ENCODE measurements around the gene OXSM. TPM values are rescaled to one million over a fixed set of nuclear protein-coding genes. Genes with fewer than 3 reads are reported as not detected.

The OXSM gene
- total and polyA plus RNA-seq, 2 donors (not counting 1 experiment from before 2014, with no cell fraction given): 9.9 to 14.9 TPM

DNA sequence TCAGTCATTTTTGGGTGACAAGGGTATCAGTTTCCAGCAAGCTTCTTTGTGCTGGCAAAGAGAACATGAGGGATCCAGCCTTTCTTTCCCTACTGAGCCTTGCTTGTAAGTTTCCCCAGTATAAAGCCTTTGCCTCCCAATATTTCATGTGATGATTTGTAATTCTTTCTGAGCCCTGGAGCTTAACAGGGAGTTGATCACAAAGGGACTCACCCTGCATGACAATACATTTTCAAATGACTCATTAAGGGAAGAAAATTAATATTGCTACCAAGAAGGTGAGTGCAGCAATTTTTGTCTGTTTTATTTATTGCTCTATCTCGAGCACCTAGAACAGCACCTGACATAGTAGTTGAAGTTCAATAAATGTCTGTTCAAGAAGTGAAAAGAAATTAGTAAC is 27.7 kb downstream of the OXSM start:
- H3K79me2 ChIP-seq (ENCODE audit: control insufficient read depth, insufficient read depth, low read length): no peaks in the 10 kb centered on the region
- H3K4me3 ChIP-seq (replicated peaks in 1 of 4; ENCODE audit: control extremely low read depth in 1 of 4, insufficient read depth in 1 of 4, low read depth in 3 of 4, low read length in 4 of 4): no peak overlapping the region
- no peak overlapping the region for H3K27ac ChIP-seq (ENCODE audit: insufficient read depth, low read length)
- H3K4me1 ChIP-seq (ENCODE audit: control insufficient read depth, extremely low read depth, insufficient read depth, low read length): peaks cover 8% of the 10 kb centered on the region
- DNase-seq (ENCODE audit: low read depth in 2 of 2): no peak
- TF ChIP-seq, protein P1, sequence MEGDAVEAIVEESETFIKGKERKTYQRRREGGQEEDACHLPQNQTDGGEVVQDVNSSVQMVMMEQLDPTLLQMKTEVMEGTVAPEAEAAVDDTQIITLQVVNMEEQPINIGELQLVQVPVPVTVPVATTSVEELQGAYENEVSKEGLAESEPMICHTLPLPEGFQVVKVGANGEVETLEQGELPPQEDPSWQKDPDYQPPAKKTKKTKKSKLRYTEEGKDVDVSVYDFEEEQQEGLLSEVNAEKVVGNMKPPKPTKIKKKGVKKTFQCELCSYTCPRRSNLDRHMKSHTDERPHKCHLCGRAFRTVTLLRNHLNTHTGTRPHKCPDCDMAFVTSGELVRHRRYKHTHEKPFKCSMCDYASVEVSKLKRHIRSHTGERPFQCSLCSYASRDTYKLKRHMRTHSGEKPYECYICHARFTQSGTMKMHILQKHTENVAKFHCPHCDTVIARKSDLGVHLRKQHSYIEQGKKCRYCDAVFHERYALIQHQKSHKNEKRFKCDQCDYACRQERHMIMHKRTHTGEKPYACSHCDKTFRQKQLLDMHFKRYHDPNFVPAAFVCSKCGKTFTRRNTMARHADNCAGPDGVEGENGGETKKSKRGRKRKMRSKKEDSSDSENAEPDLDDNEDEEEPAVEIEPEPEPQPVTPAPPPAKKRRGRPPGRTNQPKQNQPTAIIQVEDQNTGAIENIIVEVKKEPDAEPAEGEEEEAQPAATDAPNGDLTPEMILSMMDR (conservative IDR thresholded peaks at IDR 0.05 in 1 of 2, IDR thresholded peaks at IDR 0.05 in 1 of 2; ENCODE audit: low read depth in 1 of 2, low read length in 2 of 2): no peak
- no peak for TF ChIP-seq EZH2 (IDR thresholded peaks at IDR 0.05; ENCODE audit: low read length, missing control alignments)
- H3K27me3 ChIP-seq (ENCODE audit: control insufficient read depth, insufficient read depth, low read length): no peaks in the 10 kb centered on the region
- H3K9ac ChIP-seq (ENCODE audit: insufficient read depth, low read length): no peak overlapping the region
- H3K9me3 ChIP-seq (ENCODE audit: control insufficient read depth, insufficient read depth, low read depth, low read length): no peaks in the 10 kb centered on the region
- H2AFZ ChIP-seq (ENCODE audit: low read length): no peak overlapping the region
- no peak overlapping the region for H3K4me2 ChIP-seq (ENCODE audit: extremely low read depth, insufficient read depth, low read length)
- H4K20me1 ChIP-seq (ENCODE audit: control insufficient read depth, extremely low read depth, insufficient read depth, low read length): no peaks in the 10 kb centered on the region
- H3K36me3 ChIP-seq (ENCODE audit: control insufficient read depth, insufficient read depth, low read length): no peaks in the 10 kb centered on the region

DNA sequence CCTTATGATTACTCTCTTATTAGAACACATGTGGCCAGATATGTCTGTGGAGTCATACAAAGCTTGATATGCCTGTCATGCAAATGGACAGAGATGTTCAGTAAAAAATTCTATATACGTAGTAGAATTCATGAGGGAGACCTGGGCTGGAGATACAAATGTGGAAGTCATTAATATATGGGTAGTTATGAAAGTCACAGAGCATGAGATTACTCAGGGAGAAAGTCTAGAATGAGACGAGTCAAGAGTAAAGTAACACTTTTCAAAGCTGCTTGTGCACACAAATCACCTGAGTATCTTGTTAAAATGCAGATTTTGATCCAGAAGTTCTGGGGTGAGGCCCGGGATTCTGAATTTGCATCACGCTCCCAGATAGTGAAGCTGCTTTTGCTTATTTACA is 28.4 kb downstream of the OXSM start:
- H3K4me2 ChIP-seq (ENCODE audit: extremely low read depth, insufficient read depth, low read length): no peak overlapping the region
- no peak overlapping the region for H3K4me3 ChIP-seq (replicated peaks in 1 of 4; ENCODE audit: control extremely low read depth in 1 of 4, insufficient read depth in 1 of 4, low read depth in 3 of 4, low read length in 4 of 4)
- no peaks in the 10 kb centered on the region for H3K27me3 ChIP-seq (ENCODE audit: control insufficient read depth, insufficient read depth, low read length)
- TF ChIP-seq, protein P1 (conservative IDR thresholded peaks at IDR 0.05 in 1 of 2, IDR thresholded peaks at IDR 0.05 in 1 of 2; ENCODE audit: low read depth in 1 of 2, low read length in 2 of 2): no peak
- no peak for TF ChIP-seq EZH2 (IDR thresholded peaks at IDR 0.05; ENCODE audit: low read length, missing control alignments)
- no peak overlapping the region for H3K27ac ChIP-seq (ENCODE audit: insufficient read depth, low read length)
- H3K9ac ChIP-seq (ENCODE audit: insufficient read depth, low read length): no peak overlapping the region
- H3K4me1 ChIP-seq (ENCODE audit: control insufficient read depth, extremely low read depth, insufficient read depth, low read length): peaks cover 8% of the 10 kb centered on the region
- no peak for DNase-seq (ENCODE audit: low read depth in 2 of 2)
- no peaks in the 10 kb centered on the region for H3K79me2 ChIP-seq (ENCODE audit: control insufficient read depth, insufficient read depth, low read length)
- no peaks in the 10 kb centered on the region for H3K36me3 ChIP-seq (ENCODE audit: control insufficient read depth, insufficient read depth, low read length)
- no peaks in the 10 kb centered on the region for H4K20me1 ChIP-seq (ENCODE audit: control insufficient read depth, extremely low read depth, insufficient read depth, low read length)
- no peaks in the 10 kb centered on the region for H3K9me3 ChIP-seq (ENCODE audit: control insufficient read depth, insufficient read depth, low read depth, low read length)
- H2AFZ ChIP-seq (ENCODE audit: low read length): no peak overlapping the region

DNA sequence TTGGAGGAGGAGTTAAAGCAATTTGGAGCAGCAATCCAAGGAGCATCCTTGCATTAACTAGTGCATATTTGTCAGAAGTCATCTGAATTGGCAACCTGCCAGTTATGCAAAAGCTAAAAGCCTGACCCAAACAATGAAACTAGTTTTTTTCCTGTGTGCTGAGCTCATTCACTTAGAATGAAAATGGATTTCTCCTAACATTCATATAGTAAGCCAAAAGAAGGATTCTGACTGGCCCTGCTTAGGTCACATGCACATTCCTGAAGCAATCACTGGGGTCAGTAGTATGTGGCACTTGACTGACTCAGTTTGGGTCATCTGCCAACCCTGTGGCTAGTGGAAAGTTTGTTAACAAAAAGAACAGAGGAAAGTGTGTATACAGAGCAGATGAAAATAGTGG is 30.5 kb downstream of the OXSM start:
- Histone ChIP-seq H3K9me3 (ENCODE audit: control insufficient read depth, insufficient read depth, low read depth, low read length) (no peaks in the 10 kb centered on the region), H4K20me1 (ENCODE audit: control insufficient read depth, extremely low read depth, insufficient read depth, low read length) (no peaks in the 10 kb centered on the region), H3K4me3 (replicated peaks in 1 of 4; ENCODE audit: control extremely low read depth in 1 of 4, insufficient read depth in 1 of 4, low read depth in 3 of 4, low read length in 4 of 4) (no peak overlapping the region), H3K79me2 (ENCODE audit: control insufficient read depth, insufficient read depth, low read length) (no peaks in the 10 kb centered on the region), H3K4me2 (ENCODE audit: extremely low read depth, insufficient read depth, low read length) (peak overlapping the region; percentile 46), H3K9ac (ENCODE audit: insufficient read depth, low read length) (no peak overlapping the region), H3K36me3 (ENCODE audit: control insufficient read depth, insufficient read depth, low read length) (no peaks in the 10 kb centered on the region), H3K27me3 (ENCODE audit: control insufficient read depth, insufficient read depth, low read length) (no peaks in the 10 kb centered on the region), H3K4me1 (ENCODE audit: control insufficient read depth, extremely low read depth, insufficient read depth, low read length) (peaks cover 8% of the 10 kb centered on the region), H2AFZ (ENCODE audit: low read length) (no peak overlapping the region), H3K27ac (ENCODE audit: insufficient read depth, low read length) (peak overlapping the region; percentile 50)
- peak; percentile 98 to 99 for DNase-seq (ENCODE audit: low read depth in 2 of 2)
- TF ChIP-seq, protein P1 (conservative IDR thresholded peaks at IDR 0.05 in 1 of 2, IDR thresholded peaks at IDR 0.05 in 1 of 2; ENCODE audit: low read depth in 1 of 2, low read length in 2 of 2): no peak
- TF ChIP-seq EZH2 (IDR thresholded peaks at IDR 0.05; ENCODE audit: low read length, missing control alignments): no peak

All from fibroblast of lung (primary cell).